Stimulated activated naive B cell treated with anti-CD40 and anti-IgM and Interleukin-4, amounts not matched to agents 10 μg/mL and 1 μg/mL and 100 μg/mL, for 72 hours (primary cell): ENCODE measurements around the gene CYLD.

Experiments
- ATAC-seq, 2 donors: fragments of 150-1000 bp; cut with Tn5 transposase; replicated peaks; 2 replicates each; pipeline ENCODE4 v1.10.0; 2021; ENCODE audit warnings: moderate library complexity in 1 of 2
- DNase-seq: peaks from one replicate; pipeline ENCODE4 v3.0.0; 2021
- H3K27ac Mint-ChIP-seq: one replicate; pipeline ENCODE4 v1.8.0; 2022; ENCODE audit warnings: mild to moderate bottlenecking, mixed read lengths
- H3K27me3 Mint-ChIP-seq, 2 donors: one replicate each; pipeline ENCODE4 v1.8.0; 2022; ENCODE audit warnings: mixed read lengths in 2 of 2
- H3K36me3 Mint-ChIP-seq, 2 donors: one replicate each; pipeline ENCODE4 v1.8.0; 2022; ENCODE audit warnings: mixed read lengths in 2 of 2, mild to moderate bottlenecking in 1 of 2
- H3K4me1 Mint-ChIP-seq, 2 donors: one replicate each; pipeline ENCODE4 v1.8.0; 2022; ENCODE audit warnings: mixed read lengths in 2 of 2, mild to moderate bottlenecking in 1 of 2
- H3K4me3 Mint-ChIP-seq, 2 donors: one replicate each; pipeline ENCODE4 v1.8.0; 2022; ENCODE audit warnings: mild to moderate bottlenecking in 2 of 2, mixed read lengths in 2 of 2, moderate library complexity in 1 of 2
- H3K9me3 Mint-ChIP-seq, 2 donors: one replicate each; pipeline ENCODE4 v1.8.0; 2022; ENCODE audit warnings: mixed read lengths in 2 of 2, mild to moderate bottlenecking in 1 of 2

CYLD gene

DNA sequence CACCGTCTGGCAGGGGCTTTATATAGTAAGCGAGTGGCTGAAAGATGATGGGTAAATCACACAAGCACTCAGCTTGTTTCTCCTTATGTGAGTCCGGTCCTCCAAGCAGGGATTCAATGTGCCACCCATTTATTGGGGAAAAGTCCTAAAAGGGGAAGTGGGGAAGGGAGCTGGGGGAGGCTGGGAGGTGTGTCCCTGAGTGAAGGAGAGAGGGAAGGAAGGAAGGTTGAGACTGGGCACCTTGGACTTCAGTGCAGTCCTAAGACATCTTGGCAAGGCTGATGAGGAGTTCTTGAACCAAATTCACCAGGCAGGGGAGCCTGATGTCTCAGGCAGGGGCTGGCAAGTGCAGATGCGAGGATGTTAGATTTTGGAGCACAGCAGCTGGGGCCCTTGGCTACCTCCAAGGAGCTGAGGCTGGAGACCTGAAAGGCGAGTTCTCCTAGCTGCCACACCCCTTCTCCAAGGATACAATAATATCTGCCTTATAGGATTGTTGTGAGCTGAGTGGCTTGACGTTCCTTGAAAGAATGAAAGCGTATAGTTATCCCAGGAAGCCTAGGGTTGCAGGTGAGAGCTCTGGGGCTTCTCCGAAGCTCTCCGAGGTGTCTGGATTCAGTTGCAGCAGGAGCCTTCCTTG is 23.0 kb upstream of the CYLD start:
- H3K4me1 Mint-ChIP-seq = peaks cover 19 to 41% of the 10 kb centered on the region in 2 donors
- ATAC-seq = no peak
- no peak overlapping the region for H3K27ac Mint-ChIP-seq

DNA sequence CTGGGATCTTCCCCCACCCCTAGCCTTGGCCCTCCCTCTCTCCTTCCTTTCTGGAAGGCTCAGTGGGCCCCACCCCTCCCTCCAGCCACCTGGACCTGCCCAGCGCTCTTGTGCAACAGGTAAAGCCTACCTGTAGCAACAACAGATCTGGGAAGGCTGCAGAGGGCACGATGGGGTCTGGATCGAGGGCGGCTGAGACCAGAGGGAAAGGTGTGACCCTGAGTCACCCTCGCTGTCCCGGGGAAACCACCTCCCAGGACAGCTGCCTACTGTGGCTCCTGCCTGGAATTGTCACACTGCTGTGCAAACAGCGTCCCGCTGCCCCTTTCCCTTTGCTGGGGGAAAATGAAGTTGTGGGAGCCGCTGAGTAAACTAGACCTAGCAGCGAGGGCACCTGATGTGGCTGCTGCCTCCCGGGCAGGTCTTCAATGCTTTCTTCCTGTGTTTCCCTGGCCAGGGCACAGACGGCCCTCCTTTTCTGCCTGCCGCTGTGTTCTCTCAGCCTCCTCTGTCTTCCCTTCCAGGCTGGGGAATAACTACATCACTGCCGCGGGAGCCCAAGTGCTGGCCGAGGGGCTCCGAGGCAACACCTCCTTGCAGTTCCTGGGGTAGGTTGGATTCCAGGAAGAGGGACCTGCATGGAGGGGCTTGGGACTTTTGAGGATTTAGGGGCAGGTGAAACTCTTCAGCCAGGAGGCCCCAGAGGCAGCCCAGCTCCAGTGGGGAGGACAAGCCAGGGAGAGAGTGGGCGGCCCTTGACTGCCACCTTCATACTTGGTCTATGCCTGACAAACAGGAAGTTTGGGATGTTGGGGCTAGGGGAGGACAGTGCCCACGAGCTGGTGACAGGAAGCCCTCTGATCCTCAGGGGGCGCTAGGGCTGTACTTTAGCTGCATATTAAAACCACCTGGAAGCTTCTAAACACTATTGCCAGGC is 22.2 kb upstream of the CYLD start:
- no peak overlapping the region for H3K27ac Mint-ChIP-seq
- DNase-seq = no peak

More for the DNA sequence above, 23.0 kb upstream of the CYLD start:
- Mint-ChIP-seq H3K9me3 (peaks cover 0 to 7% of the 10 kb centered on the region in 2 donors), H3K4me3 (no peak overlapping the region), H3K36me3 (peaks cover 11 to 29% of the 10 kb centered on the region in 2 donors), H3K27me3 (no peaks in the 10 kb centered on the region)
- no peak for DNase-seq

GRCh38 chr16:50721549-50722404 is 20.1 kb upstream of the CYLD start:
- ATAC-seq = no peak
- H3K27ac Mint-ChIP-seq = peak overlapping the region; percentile 0

More for the DNA sequence above, 22.2 kb upstream of the CYLD start:
- no peak overlapping the region for H3K4me3 Mint-ChIP-seq
- H3K4me1 Mint-ChIP-seq = peaks cover 19 to 45% of the 10 kb centered on the region in 2 donors
- peaks cover 15 to 37% of the 10 kb centered on the region in 2 donors for H3K36me3 Mint-ChIP-seq
- H3K27me3 Mint-ChIP-seq = no peaks in the 10 kb centered on the region
- ATAC-seq = peak; percentile 25 to 64
- peaks cover 0 to 14% of the 10 kb centered on the region in 2 donors for H3K9me3 Mint-ChIP-seq

GRCh38 chr16:50722405-50722737 is 19.5 kb upstream of the CYLD start:
- ATAC-seq (no peak), DNase-seq (no peak)
- H3K27ac Mint-ChIP-seq = no peak overlapping the region
- H3K27me3 Mint-ChIP-seq = no peaks in the 10 kb centered on the region
- H3K4me1 Mint-ChIP-seq = peaks cover 15 to 29% of the 10 kb centered on the region in 2 donors
- peaks cover 19 to 45% of the 10 kb centered on the region in 2 donors for H3K36me3 Mint-ChIP-seq
- peaks cover 4 to 16% of the 10 kb centered on the region in 2 donors for H3K9me3 Mint-ChIP-seq
- H3K4me3 Mint-ChIP-seq = no peak overlapping the region

More at GRCh38 chr16:50721549-50722404, 20.1 kb upstream of the CYLD start:
- Mint-ChIP-seq H3K4me1 (peaks cover 17 to 35% of the 10 kb centered on the region in 2 donors), H3K36me3 (peaks cover 19 to 46% of the 10 kb centered on the region in 2 donors), H3K4me3 (no peak overlapping the region), H3K27me3 (no peaks in the 10 kb centered on the region), H3K9me3 (peaks cover 4 to 16% of the 10 kb centered on the region in 2 donors)
- DNase-seq = no peak

DNA sequence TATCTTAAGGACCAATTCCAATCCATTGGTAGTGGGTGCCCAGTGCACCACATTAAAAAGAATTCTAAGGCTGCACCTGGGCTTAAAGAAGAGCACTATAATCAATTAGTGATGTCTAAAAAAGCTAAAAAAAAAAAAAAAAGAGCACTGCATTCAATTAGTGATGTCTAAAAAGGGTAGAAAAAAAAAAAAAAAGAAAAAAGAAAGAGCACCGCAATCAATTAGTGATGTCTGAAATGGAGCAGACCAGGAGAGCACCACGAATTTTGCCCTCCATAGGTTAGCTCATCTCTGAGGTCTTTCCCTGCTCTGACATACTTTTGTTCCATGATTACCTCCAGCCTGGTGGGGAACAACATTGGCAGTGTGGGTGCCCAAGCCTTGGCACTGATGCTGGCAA is 18.9 kb upstream of the CYLD start:
- Mint-ChIP-seq H3K27me3 (no peaks in the 10 kb centered on the region), H3K36me3 (peaks cover 19 to 41% of the 10 kb centered on the region in 2 donors), H3K4me3 (no peak overlapping the region), H3K4me1 (peaks cover 15 to 25% of the 10 kb centered on the region in 2 donors), H3K9me3 (peaks cover 4 to 16% of the 10 kb centered on the region in 2 donors), H3K27ac (no peak overlapping the region)
- no peak for ATAC-seq
- no peak for DNase-seq

GRCh38 chr16:50724306-50724705 is 17.6 kb upstream of the CYLD start:
- Mint-ChIP-seq H3K9me3 (peaks cover 4 to 18% of the 10 kb centered on the region in 2 donors), H3K36me3 (peaks cover 22 to 39% of the 10 kb centered on the region in 2 donors), H3K27ac (peak overlapping the region; percentile 47), H3K4me1 (peaks cover 9 to 15% of the 10 kb centered on the region in 2 donors), H3K27me3 (no peaks in the 10 kb centered on the region), H3K4me3 (no peak overlapping the region)
- DNase-seq (no peak), ATAC-seq (peak; percentile 60 to 69)

GRCh38 chr16:50731130-50731988 is 10.5 kb upstream of the CYLD start:
- H3K27ac Mint-ChIP-seq = no peak overlapping the region
- peaks cover 0 to 2% of the 10 kb centered on the region in 2 donors for H3K9me3 Mint-ChIP-seq
- no peaks in the 10 kb centered on the region for H3K27me3 Mint-ChIP-seq
- ATAC-seq (no peak), DNase-seq (no peak)
- peaks cover 15 to 24% of the 10 kb centered on the region in 2 donors for H3K4me1 Mint-ChIP-seq
- H3K36me3 Mint-ChIP-seq = peaks cover 3 to 19% of the 10 kb centered on the region in 2 donors
- no peak overlapping the region for H3K4me3 Mint-ChIP-seq

DNA sequence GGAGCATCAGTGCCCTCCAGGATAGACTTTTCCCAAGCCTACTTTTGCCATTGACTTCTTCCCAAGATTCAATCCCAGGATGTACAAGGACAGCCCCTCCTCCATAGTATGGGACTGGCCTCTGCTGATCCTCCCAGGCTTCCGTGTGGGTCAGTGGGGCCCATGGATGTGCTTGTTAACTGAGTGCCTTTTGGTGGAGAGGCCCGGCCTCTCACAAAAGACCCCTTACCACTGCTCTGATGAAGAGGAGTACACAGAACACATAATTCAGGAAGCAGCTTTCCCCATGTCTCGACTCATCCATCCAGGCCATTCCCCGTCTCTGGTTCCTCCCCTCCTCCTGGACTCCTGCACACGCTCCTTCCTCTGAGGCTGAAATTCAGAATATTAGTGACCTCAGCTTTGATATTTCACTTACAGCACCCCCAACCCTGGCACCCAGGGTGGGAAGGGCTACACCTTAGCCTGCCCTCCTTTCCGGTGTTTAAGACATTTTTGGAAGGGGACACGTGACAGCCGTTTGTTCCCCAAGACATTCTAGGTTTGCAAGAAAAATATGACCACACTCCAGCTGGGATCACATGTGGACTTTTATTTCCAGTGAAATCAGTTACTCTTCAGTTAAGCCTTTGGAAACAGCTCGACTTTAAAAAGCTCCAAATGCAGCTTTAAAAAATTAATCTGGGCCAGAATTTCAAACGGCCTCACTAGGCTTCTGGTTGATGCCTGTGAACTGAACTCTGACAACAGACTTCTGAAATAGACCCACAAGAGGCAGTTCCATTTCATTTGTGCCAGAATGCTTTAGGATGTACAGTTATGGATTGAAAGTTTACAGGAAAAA is 9.7 kb upstream of the CYLD start:
- DNase-seq (no peak), ATAC-seq (no peak)
- no peaks in the 10 kb centered on the region for H3K27me3 Mint-ChIP-seq
- peaks cover 23 to 32% of the 10 kb centered on the region in 2 donors for H3K4me1 Mint-ChIP-seq
- H3K4me3 Mint-ChIP-seq = no peak overlapping the region
- H3K36me3 Mint-ChIP-seq = peaks cover 3 to 24% of the 10 kb centered on the region in 2 donors
- no peak overlapping the region for H3K27ac Mint-ChIP-seq
- H3K9me3 Mint-ChIP-seq = peaks cover 0 to 2% of the 10 kb centered on the region in 2 donors

DNA sequence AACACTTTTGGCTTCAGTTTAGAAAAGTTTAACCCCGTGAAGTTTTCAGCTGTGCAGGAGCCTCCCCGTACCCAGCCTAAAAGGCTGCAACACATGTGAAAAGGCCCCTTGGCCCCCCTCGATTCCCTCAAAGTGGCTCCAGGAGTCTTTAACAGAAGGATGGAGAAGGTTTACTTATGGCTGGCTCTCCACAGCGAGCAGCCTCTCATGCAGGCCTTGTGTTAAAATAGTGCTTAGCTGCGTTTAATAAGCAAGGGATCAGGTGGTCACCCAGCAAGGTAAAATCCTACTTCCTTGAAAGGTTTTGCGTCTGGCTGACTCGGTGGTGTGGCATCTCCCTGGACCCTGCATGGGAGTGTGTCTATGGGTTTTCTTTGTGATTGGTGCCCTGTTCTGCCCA is 8.4 kb upstream of the CYLD start:
- ATAC-seq = no peak

DNA sequence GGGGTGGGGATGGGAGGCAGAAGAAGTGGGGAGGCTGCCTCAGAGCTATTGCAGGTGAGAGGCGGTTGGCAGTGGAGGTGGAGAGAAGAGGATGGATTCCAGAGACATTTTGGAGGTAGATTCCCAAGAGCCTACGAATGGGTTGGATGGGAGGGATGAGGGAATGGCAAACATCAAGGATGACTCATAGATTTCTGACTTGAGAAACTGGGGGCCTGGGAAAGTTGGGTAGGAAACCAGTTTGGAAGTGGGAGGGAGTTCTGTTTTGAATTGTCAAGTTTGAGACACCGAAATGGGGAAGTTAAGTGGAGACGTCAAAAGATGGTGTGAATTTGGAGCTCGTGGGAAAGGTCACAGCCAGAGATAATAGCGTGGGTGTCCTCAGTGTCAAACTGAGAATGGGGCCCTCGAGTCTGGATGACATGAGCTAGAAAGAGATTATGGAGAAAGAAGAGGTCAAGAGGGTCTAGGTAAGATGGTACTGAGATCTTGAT is 6.2 kb upstream of the CYLD start:
- H3K27me3 Mint-ChIP-seq = no peaks in the 10 kb centered on the region
- H3K36me3 Mint-ChIP-seq = peaks cover 6 to 32% of the 10 kb centered on the region in 2 donors
- H3K4me3 Mint-ChIP-seq = peak overlapping the region; percentile 5 to 8
- ATAC-seq = peak; percentile 92 to 94
- peaks cover 43 to 60% of the 10 kb centered on the region in 2 donors for H3K4me1 Mint-ChIP-seq
- no peaks in the 10 kb centered on the region for H3K9me3 Mint-ChIP-seq
- peak; percentile 72 for DNase-seq
- peak overlapping the region; percentile 81 for H3K27ac Mint-ChIP-seq

More for the DNA sequence above, 8.4 kb upstream of the CYLD start:
- Mint-ChIP-seq H3K27me3 (no peaks in the 10 kb centered on the region), H3K4me3 (no peak overlapping the region), H3K27ac (no peak overlapping the region), H3K4me1 (peaks cover 29 to 42% of the 10 kb centered on the region in 2 donors), H3K9me3 (peaks cover 0 to 2% of the 10 kb centered on the region in 2 donors), H3K36me3 (peaks cover 3 to 29% of the 10 kb centered on the region in 2 donors)
- DNase-seq = no peak

DNA sequence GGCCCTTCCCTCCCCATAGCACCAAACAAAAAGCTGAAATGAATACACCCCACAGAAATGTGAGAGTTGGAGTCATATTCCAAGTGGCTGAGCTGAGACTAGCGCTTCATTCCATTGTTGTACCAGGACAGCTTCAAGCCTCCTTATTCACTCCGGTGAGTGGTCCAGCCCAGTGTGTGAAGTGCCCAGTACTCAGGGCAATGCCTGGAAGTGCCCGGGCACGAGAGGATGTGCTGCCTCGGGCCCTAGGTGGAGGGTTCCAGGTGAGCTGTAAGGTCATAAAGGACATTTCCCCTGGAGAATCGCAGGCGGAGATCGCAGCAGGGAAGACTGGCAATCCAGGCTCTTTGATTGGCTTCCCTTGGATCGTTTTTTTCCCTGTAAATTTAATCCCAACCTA is 5.4 kb upstream of the CYLD start:
- DNase-seq (no peak), ATAC-seq (peak; percentile 2 to 6)
- Mint-ChIP-seq H3K9me3 (no peaks in the 10 kb centered on the region), H3K4me1 (peaks cover 49 to 68% of the 10 kb centered on the region in 2 donors), H3K27ac (no peak overlapping the region), H3K4me3 (peak overlapping the region; percentile 8 to 26), H3K27me3 (no peaks in the 10 kb centered on the region), H3K36me3 (peaks cover 6 to 32% of the 10 kb centered on the region in 2 donors)

DNA sequence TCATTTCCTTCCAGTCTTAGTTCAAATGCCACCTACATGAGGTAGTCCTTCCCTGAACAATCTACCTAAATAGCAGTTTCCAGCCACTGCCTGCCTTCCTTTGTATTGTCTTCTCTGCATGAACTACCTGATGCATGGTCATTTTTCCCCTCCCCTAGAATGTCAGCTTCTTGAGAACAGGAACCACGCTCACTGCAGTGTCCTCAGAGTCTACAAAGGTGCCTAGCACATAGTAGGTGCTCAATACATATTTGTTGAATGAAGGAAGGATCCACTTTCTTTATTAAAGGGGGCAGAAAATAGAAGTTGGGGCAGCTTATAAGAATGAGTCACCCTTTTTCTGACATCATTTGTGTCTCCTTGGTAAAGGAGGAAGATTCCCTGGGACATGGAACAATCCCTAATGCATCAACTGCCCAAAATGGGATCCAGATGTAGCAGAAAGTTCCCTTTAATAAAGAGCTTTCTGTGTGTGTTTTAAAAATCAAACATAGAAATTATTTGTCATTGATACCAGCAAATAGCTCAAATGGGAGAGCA is 4.4 kb upstream of the CYLD start:
- DNase-seq (no peak), ATAC-seq (no peak)
- peaks cover 50 to 71% of the 10 kb centered on the region in 2 donors for H3K4me1 Mint-ChIP-seq
- no peaks in the 10 kb centered on the region for H3K9me3 Mint-ChIP-seq
- H3K4me3 Mint-ChIP-seq = peak overlapping the region in 1 of 2 donors; percentile 63
- no peaks in the 10 kb centered on the region for H3K27me3 Mint-ChIP-seq
- peak overlapping the region; percentile 73 for H3K27ac Mint-ChIP-seq
- peaks cover 6 to 25% of the 10 kb centered on the region in 2 donors for H3K36me3 Mint-ChIP-seq
